ENCODE results near the gene TBC1D14.

TBC1D14 gene

GRCh38 chr4:7052313-7052712, 142.7 kb downstream of the TBC1D14 start:
- in situ Hi-C loops (cut with MboI; ENCODE audit: low sequenced_read_pairs), result no loop called here

- in situ Hi-C loops (cut with MboI; ENCODE audit: low sequenced_read_pairs), result no loop called here
These were observed 143.5 kb downstream of the TBC1D14 start for GRCh38 chr4:7052923-7053715.

GRCh38 chr4:7054106-7054880, 144.7 kb downstream of the TBC1D14 start:
- in situ Hi-C loops (cut with MboI; ENCODE audit: low sequenced_read_pairs), result no loop called here

GRCh38 chr4:7055111-7055989, 145.7 kb downstream of the TBC1D14 start:
- in situ Hi-C loops (cut with MboI; ENCODE audit: low sequenced_read_pairs), result no loop called here

GRCh38 chr4:7055990-7056325, 146.3 kb downstream of the TBC1D14 start:
- in situ Hi-C loops (cut with MboI; ENCODE audit: low sequenced_read_pairs), result no loop called here

GRCh38 chr4:7058792-7059191, 149.2 kb downstream of the TBC1D14 start:
- in situ Hi-C loops (cut with MboI; ENCODE audit: low sequenced_read_pairs), result no loop called here

- in situ Hi-C loops (cut with MboI; ENCODE audit: low sequenced_read_pairs), result loop anchor here (10.0 kb wide), 1 partner anchor 155 kb away; the partner anchor contains the start of gene TBC1D14
These were observed 150.0 kb downstream of the TBC1D14 start for GRCh38 chr4:7059662-7060061.

- in situ Hi-C loops (cut with MboI; ENCODE audit: low sequenced_read_pairs), result loop anchor here (10.0 kb wide), 1 partner anchor 156 kb away; the partner anchor contains the start of gene TBC1D14
These were observed 150.9 kb downstream of the TBC1D14 start for GRCh38 chr4:7060346-7061150.

- in situ Hi-C loops (cut with MboI; ENCODE audit: low sequenced_read_pairs), result loop anchor here (10.0 kb wide), 1 partner anchor 157 kb away; the partner anchor contains the start of gene TBC1D14
These were observed 152.2 kb downstream of the TBC1D14 start for GRCh38 chr4:7061815-7062214.

GRCh38 chr4:7062816-7063215, 153.2 kb downstream of the TBC1D14 start:
- in situ Hi-C loops (cut with MboI; ENCODE audit: low sequenced_read_pairs), result loop anchor here (10.0 kb wide), 1 partner anchor 158 kb away; the partner anchor contains the start of gene TBC1D14

- in situ Hi-C loops (cut with MboI; ENCODE audit: low sequenced_read_pairs), result loop anchor here (10.0 kb wide), 1 partner anchor 159 kb away; the partner anchor contains the start of gene TBC1D14
These were observed 153.7 kb downstream of the TBC1D14 start for GRCh38 chr4:7063362-7063761.

- in situ Hi-C loops (cut with MboI; ENCODE audit: low sequenced_read_pairs), result loop anchor here (10.0 kb wide), 1 partner anchor 161 kb away; the partner anchor contains the start of gene TBC1D14
These were observed 156.4 kb downstream of the TBC1D14 start for GRCh38 chr4:7066006-7066405.

- in situ Hi-C loops (cut with MboI; ENCODE audit: low sequenced_read_pairs), result loop anchor here (10.0 kb wide), 1 partner anchor 162 kb away; the partner anchor contains the start of gene TBC1D14
These were observed 156.9 kb downstream of the TBC1D14 start for GRCh38 chr4:7066493-7066892.

- in situ Hi-C loops (cut with MboI; ENCODE audit: low sequenced_read_pairs), result loop anchor here (10.0 kb wide), 1 partner anchor 162 kb away; the partner anchor contains the start of gene TBC1D14
These were observed 157.5 kb downstream of the TBC1D14 start for GRCh38 chr4:7067126-7067451.

- in situ Hi-C loops (cut with MboI; ENCODE audit: low sequenced_read_pairs), result loop anchor here (10.0 kb wide), 1 partner anchor 163 kb away; the partner anchor contains the start of gene TBC1D14
These were observed 158.0 kb downstream of the TBC1D14 start, which contains the start of gene GRPEL1 for GRCh38 chr4:7067452-7068278. GRPEL1 (minus strand) TSS chr4:7068064; CDS start chr4:7068032, 32 bp downstream.

GRCh38 chr4:7068279-7068842, 158.7 kb downstream of the TBC1D14 start:
- in situ Hi-C loops (cut with MboI; ENCODE audit: low sequenced_read_pairs), result loop anchor here (10.0 kb wide), 1 partner anchor 164 kb away; the partner anchor contains the start of gene TBC1D14

- in situ Hi-C loops (cut with MboI; ENCODE audit: low sequenced_read_pairs), result loop anchor here (10.0 kb wide), 1 partner anchor 164 kb away; the partner anchor contains the start of gene TBC1D14
These were observed 159.3 kb downstream of the TBC1D14 start for GRCh38 chr4:7068883-7069282.
